Stimulated activated effector memory CD8-positive, alpha-beta T cell treated with anti-CD3 and anti-CD28 coated beads, Interleukin-12 subunit alpha, Interleukin-12 subunit beta, amount 100 ng/mL, for 72 hours (primary cell): Measurements from ENCODE around the gene MID1.

Experiments
- ATAC-seq: fragments of 150-1000 bp; cut with Tn5 transposase; 2 replicates; pipeline ENCODE4 v1.10.0; 2021
- DNase-seq, 2 donors: peaks; one replicate each; pipeline ENCODE4 v3.0.0; 2021 to 2022; ENCODE audit warnings: low spot score in 2 of 2
- H3K27ac Mint-ChIP-seq: one replicate; pipeline ENCODE4 v1.8.0; 2022; ENCODE audit warnings: mild to moderate bottlenecking, mixed read lengths
- H3K36me3 Mint-ChIP-seq: one replicate; pipeline ENCODE4 v1.8.0; 2022; ENCODE audit warnings: mild to moderate bottlenecking, mixed read lengths
- H3K4me1 Mint-ChIP-seq: one replicate; pipeline ENCODE4 v1.8.0; 2022; ENCODE audit warnings: mixed read lengths
- H3K4me3 Mint-ChIP-seq: one replicate; pipeline ENCODE4 v1.8.0; 2022; ENCODE audit warnings: mild to moderate bottlenecking, mixed read lengths
- H3K9me3 Mint-ChIP-seq: one replicate; pipeline ENCODE4 v1.8.0; 2022; ENCODE audit warnings: mixed read lengths

MID1 gene

GRCh38 chrX:10509397-10509796 lies 111.0 kb downstream of the MID1 start:
- no peak for ATAC-seq
- no peaks in the 10 kb centered on the region for H3K9me3 Mint-ChIP-seq
- no peaks in the 10 kb centered on the region for H3K36me3 Mint-ChIP-seq
- no peak overlapping the region for H3K27ac Mint-ChIP-seq
- H3K4me1 Mint-ChIP-seq: no peaks in the 10 kb centered on the region
- DNase-seq: no peak
- H3K4me3 Mint-ChIP-seq: no peak overlapping the region

DNA sequence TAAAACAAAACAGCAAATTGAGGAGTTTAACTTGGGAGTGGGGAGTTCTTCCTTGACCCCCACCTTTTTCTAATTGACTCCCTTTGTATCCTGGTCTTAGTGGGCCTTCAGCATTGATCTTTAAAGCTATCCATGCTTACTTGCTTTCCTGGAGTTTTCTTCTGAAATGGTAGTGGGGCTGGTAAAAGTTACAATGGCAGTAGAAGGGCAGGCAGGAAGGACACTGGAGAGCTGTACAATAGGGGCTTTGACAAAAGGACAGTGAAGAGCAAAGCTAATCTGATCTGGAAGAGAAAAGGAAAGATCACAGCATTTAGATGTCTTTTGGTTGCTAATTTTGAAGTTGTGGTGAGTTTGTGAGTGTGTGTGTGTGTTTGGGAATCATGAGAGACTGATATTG lies 111.5 kb downstream of the MID1 start:
- H3K36me3 Mint-ChIP-seq: no peaks in the 10 kb centered on the region
- H3K4me3 Mint-ChIP-seq: no peak overlapping the region
- H3K9me3 Mint-ChIP-seq: no peaks in the 10 kb centered on the region
- DNase-seq (no peak), ATAC-seq (no peak)
- H3K27ac Mint-ChIP-seq: no peak overlapping the region
- no peaks in the 10 kb centered on the region for H3K4me1 Mint-ChIP-seq

DNA sequence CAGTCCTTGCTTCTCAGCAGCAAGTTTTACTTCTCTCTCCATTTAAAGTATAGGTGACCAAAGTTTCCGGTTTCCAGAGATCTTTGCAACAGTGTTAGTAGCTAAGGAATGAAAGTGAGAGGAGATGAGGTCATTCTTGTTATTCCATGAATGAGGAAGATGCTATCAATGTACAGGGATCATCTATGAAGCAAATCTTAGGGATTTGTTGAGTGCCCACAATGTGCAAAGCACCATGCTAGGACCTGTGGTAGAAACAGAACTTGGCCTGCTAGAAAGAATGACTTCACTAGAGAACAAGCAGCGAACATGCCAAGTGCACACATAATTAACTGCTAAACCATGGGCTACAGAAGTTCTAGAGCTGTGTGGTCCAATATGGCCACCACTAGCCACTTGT lies 112.5 kb downstream of the MID1 start:
- no peak overlapping the region for H3K4me3 Mint-ChIP-seq
- no peak overlapping the region for H3K27ac Mint-ChIP-seq
- H3K36me3 Mint-ChIP-seq: no peaks in the 10 kb centered on the region
- H3K9me3 Mint-ChIP-seq: no peaks in the 10 kb centered on the region
- ATAC-seq: no peak
- no peak for DNase-seq
- no peaks in the 10 kb centered on the region for H3K4me1 Mint-ChIP-seq

DNA sequence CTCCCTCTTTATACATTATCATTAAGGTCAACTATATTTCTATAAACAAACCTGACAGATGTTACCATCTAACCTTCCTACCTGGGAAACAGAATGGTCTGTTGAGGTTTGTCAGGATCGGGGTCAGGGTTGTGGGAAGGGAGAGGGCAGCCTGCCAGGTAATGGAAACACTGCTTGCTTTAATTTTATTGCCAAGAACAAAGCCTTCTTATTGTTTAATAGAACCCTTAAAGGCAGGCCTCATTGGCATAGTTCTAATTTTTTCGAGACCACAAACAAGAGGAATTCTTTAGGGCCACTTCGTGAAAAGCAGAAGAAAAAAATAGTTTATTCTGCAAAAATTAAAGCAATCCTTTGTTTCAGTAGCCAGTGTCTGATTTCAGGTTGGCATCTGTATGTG lies 113.2 kb downstream of the MID1 start:
- Mint-ChIP-seq H3K9me3 (no peaks in the 10 kb centered on the region), H3K27ac (no peak overlapping the region), H3K4me3 (no peak overlapping the region), H3K36me3 (no peaks in the 10 kb centered on the region), H3K4me1 (no peaks in the 10 kb centered on the region)
- ATAC-seq: no peak
- no peak for DNase-seq

DNA sequence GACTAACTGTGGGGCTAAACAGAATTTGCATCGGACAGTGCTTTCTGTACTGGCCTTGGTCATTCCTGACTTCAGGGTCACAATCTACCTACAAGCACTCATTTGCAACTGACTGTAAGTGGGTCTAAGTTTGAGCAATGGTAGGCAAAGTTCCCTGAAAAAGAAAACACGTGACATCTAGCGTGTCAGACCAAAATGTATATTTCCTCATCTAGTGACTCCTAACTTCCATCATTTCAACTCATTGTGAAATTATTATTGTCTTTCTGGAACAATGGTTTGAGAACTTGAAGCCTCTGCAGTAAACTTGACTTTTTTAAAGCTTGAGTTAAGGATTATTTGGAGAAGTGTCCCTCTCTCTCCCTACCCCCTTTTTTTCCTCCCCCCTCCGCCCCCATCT lies 113.6 kb downstream of the MID1 start:
- ATAC-seq (no peak), DNase-seq (no peak)
- no peaks in the 10 kb centered on the region for H3K9me3 Mint-ChIP-seq
- H3K36me3 Mint-ChIP-seq: no peaks in the 10 kb centered on the region
- H3K27ac Mint-ChIP-seq: no peak overlapping the region
- no peaks in the 10 kb centered on the region for H3K4me1 Mint-ChIP-seq
- no peak overlapping the region for H3K4me3 Mint-ChIP-seq

GRCh38 chrX:10505726-10506125 lies 114.7 kb downstream of the MID1 start:
- Mint-ChIP-seq H3K36me3 (no peaks in the 10 kb centered on the region), H3K4me1 (no peaks in the 10 kb centered on the region), H3K4me3 (no peak overlapping the region), H3K27ac (no peak overlapping the region), H3K9me3 (no peaks in the 10 kb centered on the region)
- DNase-seq (no peak), ATAC-seq (no peak)

DNA sequence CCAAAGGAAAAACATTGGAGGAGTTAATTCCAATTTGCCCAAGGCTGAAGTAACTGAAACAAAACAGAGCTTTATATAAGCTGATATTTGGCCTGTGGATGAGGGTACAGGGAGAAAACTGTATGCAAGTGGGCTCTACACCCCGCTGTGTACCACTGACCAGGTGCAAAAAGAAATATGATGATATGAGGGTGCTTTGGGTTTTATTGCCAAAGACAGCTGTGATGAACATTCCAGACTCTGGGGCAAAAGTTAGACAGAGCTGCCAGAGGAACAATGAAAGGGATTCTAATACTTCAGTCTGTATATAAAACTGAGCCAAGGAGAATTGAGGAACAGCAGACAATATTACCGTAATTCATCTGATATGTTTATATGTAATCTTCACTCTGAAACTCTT lies 117.4 kb downstream of the MID1 start:
- Mint-ChIP-seq H3K27ac (no peak overlapping the region), H3K9me3 (no peaks in the 10 kb centered on the region), H3K36me3 (no peaks in the 10 kb centered on the region), H3K4me1 (no peaks in the 10 kb centered on the region), H3K4me3 (no peak overlapping the region)
- DNase-seq (no peak), ATAC-seq (no peak)

- H3K36me3 Mint-ChIP-seq: no peaks in the 10 kb centered on the region
- H3K4me3 Mint-ChIP-seq: no peak overlapping the region
- DNase-seq (no peak), ATAC-seq (no peak)
- no peaks in the 10 kb centered on the region for H3K4me1 Mint-ChIP-seq
- no peaks in the 10 kb centered on the region for H3K9me3 Mint-ChIP-seq
- H3K27ac Mint-ChIP-seq: no peak overlapping the region
Measured at GRCh38 chrX:10501611-10502010, 118.8 kb downstream of the MID1 start.

DNA sequence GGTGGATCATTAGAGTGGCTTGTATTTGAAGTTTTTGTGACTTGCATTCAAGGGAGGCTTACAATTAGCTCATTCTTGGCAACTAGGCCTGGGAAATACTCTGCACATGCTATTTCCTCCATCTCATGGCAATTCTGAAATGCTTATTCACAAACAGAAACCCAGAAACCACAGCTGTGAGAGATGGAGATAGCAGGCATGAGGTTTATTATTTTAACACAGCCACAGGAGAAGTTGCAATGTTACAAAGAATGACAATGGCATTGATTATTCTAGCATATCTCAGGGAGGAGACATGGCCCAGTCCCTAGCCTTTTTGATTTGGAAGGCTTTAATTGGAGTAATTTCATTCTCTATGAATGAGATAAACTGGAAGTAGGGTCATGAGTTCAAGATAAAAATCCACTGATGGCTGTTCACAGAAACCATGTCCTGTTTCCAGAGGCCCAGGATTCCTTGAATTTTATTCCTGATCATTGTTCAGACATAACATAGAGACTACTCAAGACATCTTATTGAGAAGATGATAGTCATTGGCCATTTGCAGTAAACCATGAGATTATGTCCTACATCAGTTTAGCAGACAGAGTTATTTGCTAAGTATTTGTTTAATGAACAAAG lies 123.9 kb downstream of the MID1 start:
- H3K9me3 Mint-ChIP-seq: peaks cover 3% of the 10 kb centered on the region
- H3K4me3 Mint-ChIP-seq: no peak overlapping the region
- H3K4me1 Mint-ChIP-seq: no peaks in the 10 kb centered on the region
- H3K27ac Mint-ChIP-seq: no peak overlapping the region
- DNase-seq (no peak), ATAC-seq (no peak)
- no peaks in the 10 kb centered on the region for H3K36me3 Mint-ChIP-seq

GRCh38 chrX:10495677-10496076 lies 124.7 kb downstream of the MID1 start:
- DNase-seq: no peak
- ATAC-seq: no peak
- no peak overlapping the region for H3K27ac Mint-ChIP-seq
- H3K36me3 Mint-ChIP-seq: no peaks in the 10 kb centered on the region
- H3K4me3 Mint-ChIP-seq: no peak overlapping the region
- H3K4me1 Mint-ChIP-seq: no peaks in the 10 kb centered on the region
- H3K9me3 Mint-ChIP-seq: peaks cover 3% of the 10 kb centered on the region

GRCh38 chrX:10492250-10492649 lies 128.1 kb downstream of the MID1 start:
- no peak overlapping the region for H3K27ac Mint-ChIP-seq
- no peak for DNase-seq
- peaks cover 3% of the 10 kb centered on the region for H3K9me3 Mint-ChIP-seq
- ATAC-seq: no peak
- H3K4me3 Mint-ChIP-seq: no peak overlapping the region
- no peaks in the 10 kb centered on the region for H3K36me3 Mint-ChIP-seq
- no peaks in the 10 kb centered on the region for H3K4me1 Mint-ChIP-seq

- Mint-ChIP-seq H3K27ac (no peak overlapping the region), H3K36me3 (no peaks in the 10 kb centered on the region), H3K4me3 (no peak overlapping the region), H3K4me1 (no peaks in the 10 kb centered on the region), H3K9me3 (no peaks in the 10 kb centered on the region)
- no peak for DNase-seq
- ATAC-seq: no peak
Measured at GRCh38 chrX:10486373-10486772, 134.0 kb downstream of the MID1 start.

DNA sequence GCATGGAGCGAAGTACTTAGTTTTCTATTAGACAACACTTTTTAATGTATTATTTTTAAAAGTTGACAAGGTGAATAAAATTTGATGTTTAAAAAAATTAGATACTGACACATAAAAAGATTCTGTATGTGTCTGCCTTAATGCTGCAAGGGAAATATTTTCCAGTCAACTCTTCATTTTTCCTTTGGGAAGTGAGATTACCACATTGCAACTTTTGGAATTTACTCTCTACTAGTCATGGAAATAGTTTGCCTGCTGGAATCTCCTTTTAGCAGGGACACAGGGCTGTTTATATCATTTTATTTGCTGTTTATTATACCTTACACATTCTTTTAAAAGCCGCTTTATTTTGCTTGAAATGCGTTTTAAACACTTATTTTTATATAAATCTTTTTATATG lies 135.1 kb downstream of the MID1 start:
- DNase-seq (no peak), ATAC-seq (no peak)
- Mint-ChIP-seq H3K4me1 (no peaks in the 10 kb centered on the region), H3K36me3 (no peaks in the 10 kb centered on the region), H3K27ac (no peak overlapping the region), H3K9me3 (peaks cover 3% of the 10 kb centered on the region), H3K4me3 (no peak overlapping the region)

DNA sequence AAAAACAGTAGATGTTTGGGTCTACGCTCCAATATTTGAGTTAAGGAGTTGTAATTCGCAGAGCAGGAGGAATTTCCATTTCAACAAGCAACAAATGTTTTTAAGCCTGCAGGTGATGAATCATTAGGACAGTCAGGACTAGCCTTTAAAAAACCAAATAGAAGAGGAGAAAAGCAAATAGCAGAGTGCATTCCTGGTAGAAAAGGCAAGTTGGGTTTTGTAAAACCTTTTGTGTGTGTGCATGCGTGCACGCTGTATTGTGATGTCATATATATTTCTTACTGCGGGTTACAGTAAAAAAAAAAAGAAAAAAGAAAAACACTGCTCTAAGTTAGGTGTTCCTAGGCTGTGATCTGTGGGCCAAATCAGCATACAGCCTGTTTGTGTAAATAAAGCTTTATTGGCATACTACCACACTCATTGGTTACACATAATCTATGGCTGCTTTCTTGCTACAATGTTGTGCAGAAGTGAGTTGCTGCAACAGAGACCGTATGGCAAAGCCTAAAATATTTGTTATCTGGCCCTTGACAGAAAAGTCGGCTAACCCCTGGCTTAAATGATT lies 135.6 kb downstream of the MID1 start:
- Mint-ChIP-seq H3K4me1 (no peaks in the 10 kb centered on the region), H3K4me3 (no peak overlapping the region), H3K36me3 (no peaks in the 10 kb centered on the region), H3K27ac (no peak overlapping the region), H3K9me3 (peaks cover 3% of the 10 kb centered on the region)
- no peak for ATAC-seq
- DNase-seq: no peak

DNA sequence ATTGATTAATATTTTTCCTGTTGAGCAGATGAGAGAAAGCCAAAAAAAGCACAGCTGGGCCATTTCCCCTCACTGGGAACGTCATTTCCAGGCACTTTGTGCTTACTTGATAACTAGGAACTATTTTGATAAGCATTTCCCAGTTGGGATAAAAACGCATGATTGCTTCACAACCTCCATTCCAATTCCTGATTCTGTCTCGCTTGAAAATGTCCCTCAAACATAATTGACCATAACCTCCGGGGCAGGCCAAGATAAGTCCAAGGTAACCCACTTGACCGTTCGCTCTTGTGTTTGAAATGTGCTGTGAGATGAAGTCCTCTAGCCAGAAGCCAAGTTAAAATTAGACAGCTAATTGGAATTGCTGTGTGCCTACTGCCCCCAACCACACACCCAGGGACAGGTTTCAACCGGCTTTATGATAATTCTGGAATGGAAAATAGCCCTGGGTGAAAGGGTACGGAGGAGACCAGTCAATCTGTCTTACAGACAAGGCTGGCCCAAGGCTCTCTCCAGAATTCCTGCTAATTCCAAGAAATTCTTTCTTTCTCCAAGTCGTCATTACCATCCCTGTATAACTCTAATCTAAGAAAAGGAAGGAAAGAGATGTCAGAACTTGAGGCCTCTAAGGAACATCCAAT lies 137.1 kb downstream of the MID1 start:
- H3K36me3 Mint-ChIP-seq: no peaks in the 10 kb centered on the region
- no peak for ATAC-seq
- peaks cover 6% of the 10 kb centered on the region for H3K9me3 Mint-ChIP-seq
- H3K4me3 Mint-ChIP-seq: no peak overlapping the region
- H3K27ac Mint-ChIP-seq: no peak overlapping the region
- H3K4me1 Mint-ChIP-seq: no peaks in the 10 kb centered on the region
- no peak for DNase-seq

DNA sequence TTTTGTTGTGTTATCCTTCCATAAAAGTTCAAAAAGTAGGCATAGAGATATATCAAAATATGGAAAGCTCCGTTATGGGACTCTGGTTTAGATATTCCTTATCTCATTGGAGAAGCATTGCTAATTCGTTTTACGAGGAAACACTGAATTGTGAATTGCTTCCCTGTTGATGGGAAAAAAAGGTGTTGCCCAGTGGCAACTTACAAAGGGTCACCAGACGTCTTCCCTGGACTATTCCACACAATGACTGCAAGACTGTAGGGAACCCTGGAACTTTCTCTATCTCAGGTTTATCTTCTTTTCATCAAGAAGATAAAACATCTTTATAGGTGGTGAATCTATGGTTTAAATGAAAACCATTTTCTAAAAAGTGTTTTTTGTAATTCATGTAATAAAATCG lies 137.7 kb downstream of the MID1 start:
- Mint-ChIP-seq H3K27ac (no peak overlapping the region), H3K9me3 (peaks cover 6% of the 10 kb centered on the region), H3K36me3 (no peaks in the 10 kb centered on the region), H3K4me3 (no peak overlapping the region), H3K4me1 (no peaks in the 10 kb centered on the region)
- ATAC-seq (no peak), DNase-seq (no peak)
